Epithelial cell of proximal tubule (primary cell): ENCODE measurements around the gene MEX3B. TPM values are rescaled to one million over a fixed set of nuclear protein-coding genes. Genes with fewer than 3 reads are reported as not detected.

Source experiments
- DNase-seq: peaks from one replicate; pipeline ENCODE4 v3.0.0-alpha.2; 2011; ENCODE audit warnings: low read depth
- H3K4me3 ChIP-seq: 2 replicates; pipeline ENCODE4 v1.5.1; 2011; ENCODE audit warnings: low read depth, mild to moderate bottlenecking, low read length
- total RNA-seq: library from RNA; depleted of rRNA; stranded (reverse); fragments of >200 nt; gene quantifications from 2 replicates; pipeline ENCODE4 v1.2.3, GENCODE V29; 2015
- TF ChIP-seq, protein P1 (sequence below): conservative IDR thresholded peaks from 2 replicates; pipeline ENCODE4 v1.5.1; 2012; ENCODE audit warnings: low read depth, mild to moderate bottlenecking, low read length

Gene MEX3B
- total RNA-seq, 1 donor from 2014 or later: 4.7 TPM

DNA sequence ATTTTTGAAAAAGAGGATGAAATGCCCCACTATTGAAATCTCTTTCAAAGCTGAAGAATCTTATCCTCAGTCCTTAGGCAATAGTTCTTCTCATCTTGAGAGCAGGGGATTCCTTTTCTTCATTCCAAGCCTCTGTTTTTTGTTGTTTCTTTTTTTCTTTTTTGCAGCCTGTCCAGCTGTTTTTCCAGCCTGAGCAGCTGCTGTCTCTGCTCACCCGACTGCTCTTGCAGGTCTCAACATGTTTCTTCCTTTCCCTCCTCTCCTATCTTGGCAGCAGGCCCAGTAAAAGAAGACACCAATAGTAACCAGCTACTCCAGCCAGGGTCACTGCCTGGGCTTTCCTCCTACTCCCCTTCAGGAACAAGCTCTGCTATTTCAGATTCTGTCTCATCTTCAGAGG is 23.8 kb downstream of the MEX3B start:
- TF ChIP-seq, protein P1, sequence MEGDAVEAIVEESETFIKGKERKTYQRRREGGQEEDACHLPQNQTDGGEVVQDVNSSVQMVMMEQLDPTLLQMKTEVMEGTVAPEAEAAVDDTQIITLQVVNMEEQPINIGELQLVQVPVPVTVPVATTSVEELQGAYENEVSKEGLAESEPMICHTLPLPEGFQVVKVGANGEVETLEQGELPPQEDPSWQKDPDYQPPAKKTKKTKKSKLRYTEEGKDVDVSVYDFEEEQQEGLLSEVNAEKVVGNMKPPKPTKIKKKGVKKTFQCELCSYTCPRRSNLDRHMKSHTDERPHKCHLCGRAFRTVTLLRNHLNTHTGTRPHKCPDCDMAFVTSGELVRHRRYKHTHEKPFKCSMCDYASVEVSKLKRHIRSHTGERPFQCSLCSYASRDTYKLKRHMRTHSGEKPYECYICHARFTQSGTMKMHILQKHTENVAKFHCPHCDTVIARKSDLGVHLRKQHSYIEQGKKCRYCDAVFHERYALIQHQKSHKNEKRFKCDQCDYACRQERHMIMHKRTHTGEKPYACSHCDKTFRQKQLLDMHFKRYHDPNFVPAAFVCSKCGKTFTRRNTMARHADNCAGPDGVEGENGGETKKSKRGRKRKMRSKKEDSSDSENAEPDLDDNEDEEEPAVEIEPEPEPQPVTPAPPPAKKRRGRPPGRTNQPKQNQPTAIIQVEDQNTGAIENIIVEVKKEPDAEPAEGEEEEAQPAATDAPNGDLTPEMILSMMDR: no peak
- no peak for DNase-seq
- H3K4me3 ChIP-seq: no peak overlapping the region

- no peak overlapping the region for H3K4me3 ChIP-seq
- TF ChIP-seq, protein P1: no peak
- DNase-seq: no peak
Observed at GRCh38 chr15:82020625-82021394, 25.0 kb downstream of the MEX3B start.

GRCh38 chr15:82018201-82018600 is 27.6 kb downstream of the MEX3B start:
- no peak overlapping the region for H3K4me3 ChIP-seq
- no peak for DNase-seq
- TF ChIP-seq, protein P1: no peak

DNA sequence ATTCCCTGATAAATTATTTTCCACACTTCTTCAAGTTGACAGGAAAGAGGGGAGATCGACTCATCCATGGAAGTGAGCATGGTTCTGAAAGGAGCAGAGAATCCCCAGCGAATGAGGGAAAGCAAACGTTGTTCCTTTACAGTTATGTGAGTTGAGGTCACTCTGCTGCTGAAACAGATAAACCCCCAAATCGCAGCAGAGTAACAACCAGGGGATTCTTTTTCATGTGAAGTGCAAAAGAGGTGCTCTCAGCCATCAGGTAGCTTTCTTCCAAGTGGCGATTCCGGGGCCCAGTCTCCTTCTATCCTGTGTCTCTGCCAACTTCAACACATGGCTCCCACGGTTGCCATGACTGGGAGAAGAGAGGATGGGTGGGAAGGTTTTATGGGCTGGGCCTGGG is 28.2 kb downstream of the MEX3B start:
- DNase-seq: no peak
- H3K4me3 ChIP-seq: no peak overlapping the region
- TF ChIP-seq, protein P1: no peak

DNA sequence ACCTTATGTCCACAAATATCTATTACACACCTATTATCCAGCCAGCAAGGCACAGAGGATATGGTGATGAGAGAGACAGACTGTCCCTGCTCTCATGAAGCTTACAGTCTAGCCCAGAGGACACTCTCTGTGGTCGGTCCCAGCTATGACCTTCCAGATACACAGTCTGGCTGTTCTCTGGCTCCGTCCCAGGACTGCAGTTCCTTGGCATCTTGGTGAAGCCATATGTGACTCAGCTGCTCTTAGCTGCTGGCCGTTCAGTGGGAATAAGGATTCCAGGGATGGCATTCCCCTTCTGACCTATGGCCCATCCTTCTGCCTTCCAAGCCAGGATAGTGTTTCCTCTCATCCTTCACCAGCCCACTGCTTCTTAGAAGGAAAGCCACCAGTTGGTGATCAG is 30.8 kb downstream of the MEX3B start:
- no peak for DNase-seq
- TF ChIP-seq, protein P1: no peak
- no peak overlapping the region for H3K4me3 ChIP-seq

DNA sequence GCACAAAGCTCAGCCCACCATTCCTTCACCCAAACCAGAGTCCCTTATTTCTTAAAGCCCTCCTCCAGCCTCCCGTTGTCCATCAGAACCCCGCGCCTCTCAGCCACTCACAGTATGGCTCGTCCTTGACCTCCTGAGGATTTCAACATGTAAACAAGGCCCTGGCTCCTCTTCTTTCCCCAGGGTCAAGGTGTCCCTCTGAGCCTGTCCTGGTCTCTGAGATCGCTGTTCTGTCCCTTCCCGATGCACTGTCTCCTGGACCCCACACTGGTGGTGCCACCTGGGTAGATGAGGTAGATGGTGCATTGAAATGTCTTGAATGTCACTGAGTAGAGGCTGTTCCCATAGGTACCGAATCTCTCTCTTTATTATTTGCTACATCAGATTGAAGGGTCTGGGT is 32.9 kb downstream of the MEX3B start:
- DNase-seq: no peak
- H3K4me3 ChIP-seq: no peak overlapping the region
- TF ChIP-seq, protein P1: no peak

DNA sequence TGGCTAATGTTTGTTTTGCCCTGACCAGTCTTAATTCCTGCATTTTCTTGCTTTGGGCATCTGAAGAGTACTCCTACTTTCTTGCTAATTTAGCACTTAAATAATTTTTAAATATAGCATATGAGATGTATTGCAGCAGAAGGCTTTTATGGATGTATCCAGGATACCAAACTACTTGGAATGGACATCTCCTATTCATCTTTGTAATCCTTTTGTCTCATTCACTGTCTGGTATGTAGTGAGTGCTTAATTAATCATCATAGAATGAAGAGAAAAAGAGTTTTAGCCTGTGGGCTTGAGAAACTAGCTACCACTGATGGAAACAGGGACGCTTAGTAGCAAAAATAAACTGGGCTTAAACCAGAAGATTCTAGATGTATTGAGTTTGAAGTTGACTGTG is 40.6 kb downstream of the MEX3B start:
- TF ChIP-seq, protein P1: no peak
- no peak for DNase-seq

More for the DNA sequence above, 40.6 kb downstream of the MEX3B start:
- no peak overlapping the region for H3K4me3 ChIP-seq
